Measurements from ENCODE around the gene VMP1.
"Not testable (repeated sequence)": the region's sequence is repeated elsewhere in the genome, so short reads cannot be mapped to it uniquely, and the experiment has no call there.

VMP1 gene

DNA sequence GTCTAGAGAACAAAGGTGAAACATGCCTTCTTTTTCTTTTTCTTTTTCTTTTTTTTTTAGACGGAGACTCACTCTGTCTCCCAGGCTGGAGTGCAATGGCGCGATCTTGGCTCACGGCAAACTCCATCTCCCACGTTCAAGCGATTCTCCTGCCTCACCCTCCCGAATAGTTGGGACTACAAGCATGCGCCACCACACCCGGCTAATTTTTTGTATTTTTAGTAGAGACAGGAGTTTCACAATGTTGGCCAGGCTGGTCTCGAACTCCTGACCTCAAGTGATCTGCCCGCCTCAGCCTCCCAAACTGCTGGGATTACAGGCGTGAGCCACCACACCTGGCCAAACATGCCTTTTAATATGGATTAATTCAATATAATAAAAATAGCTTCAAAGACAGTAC lies 47.6 kb downstream of the VMP1 start:
- DNase-seq (ENCODE audit: low read depth): not testable (repeated sequence)

DNA sequence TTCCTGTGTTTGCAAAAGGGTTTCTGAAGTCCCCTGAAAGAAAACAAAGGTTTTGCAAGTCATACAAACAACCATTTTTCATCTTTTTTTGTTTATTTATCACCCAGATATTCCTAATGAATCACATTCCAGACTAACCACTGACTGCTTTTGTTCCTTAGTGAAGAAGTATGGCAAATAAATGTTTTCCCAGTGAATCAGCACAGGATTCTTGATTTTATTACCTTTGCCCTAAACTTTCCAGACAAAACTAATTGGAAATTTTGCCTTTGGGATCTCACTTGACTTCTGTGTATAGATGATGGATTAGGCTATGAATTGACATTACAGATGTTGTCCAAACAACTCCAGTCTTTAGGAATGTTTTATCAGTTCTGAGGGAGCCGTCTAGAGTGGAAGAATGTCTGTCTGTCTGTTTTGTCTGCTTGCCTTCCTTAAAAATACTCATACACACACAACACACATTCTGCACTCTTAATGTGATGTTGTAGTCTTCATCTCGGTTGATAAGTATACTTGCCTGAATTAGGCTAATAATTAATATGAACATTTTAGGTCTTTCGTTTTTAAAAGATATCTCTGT lies 48.9 kb downstream of the VMP1 start:
- DNase-seq (ENCODE audit: low read depth): no peak

DNA sequence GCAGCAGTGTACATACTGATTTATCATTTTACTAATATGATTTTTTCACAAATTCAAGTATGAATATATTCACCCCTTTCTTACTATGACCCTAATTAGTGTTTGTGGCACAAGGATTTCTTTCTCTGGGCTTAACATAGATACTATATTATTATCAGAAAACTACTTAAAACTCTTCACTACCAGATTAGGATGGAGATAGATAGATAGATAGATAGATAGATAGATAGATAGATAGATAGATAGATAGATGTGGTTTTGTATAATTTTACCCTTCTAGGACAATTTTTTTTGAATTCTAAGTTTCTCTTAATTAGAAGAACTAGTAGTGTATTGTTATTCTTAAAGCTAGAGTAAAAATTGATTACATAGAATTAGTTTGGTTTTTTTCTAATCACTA lies 49.6 kb downstream of the VMP1 start:
- no peak for DNase-seq (ENCODE audit: low read depth)

DNA sequence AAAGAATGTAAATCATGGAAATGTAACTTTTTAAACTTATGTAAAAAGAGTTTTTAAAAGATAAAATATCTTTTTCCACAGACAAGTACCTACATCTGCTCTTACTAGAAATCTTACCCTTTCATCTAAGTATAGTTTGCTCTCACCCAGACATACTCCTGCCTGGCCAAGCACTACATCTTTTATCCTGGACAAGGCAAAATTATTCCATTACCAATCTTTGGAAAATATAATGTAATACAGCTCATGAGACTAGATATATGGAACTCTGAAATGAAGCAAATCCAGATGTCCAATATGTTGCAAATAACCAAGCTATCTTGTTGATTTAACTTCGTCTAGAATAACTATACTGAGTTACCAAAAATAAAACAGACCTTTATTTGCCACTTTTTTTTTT lies 50.0 kb downstream of the VMP1 start:
- no peak for DNase-seq (ENCODE audit: low read depth)

DNA sequence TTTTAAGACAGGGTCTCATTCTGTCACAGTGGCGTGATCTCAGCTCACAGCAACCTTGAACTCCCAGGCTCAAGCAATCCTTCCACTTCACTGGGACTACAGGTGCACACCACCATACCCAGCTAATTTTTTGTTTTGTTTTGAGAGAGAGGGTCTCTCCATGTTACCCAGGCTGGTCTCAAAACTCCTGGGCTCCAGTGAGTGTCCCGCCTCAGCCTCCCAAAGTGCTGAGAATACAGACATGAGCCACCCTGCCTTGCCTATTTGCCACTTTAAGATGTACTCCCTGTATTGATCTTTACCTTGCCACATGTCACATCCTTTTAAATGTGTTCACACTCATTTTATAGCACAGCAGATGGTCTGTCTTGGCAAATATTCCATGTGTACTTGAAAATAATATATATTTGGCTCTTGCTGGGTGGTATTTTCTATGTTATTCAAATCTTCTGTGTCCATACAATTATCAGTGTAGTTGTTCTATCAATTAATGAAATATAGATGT lies 50.5 kb downstream of the VMP1 start:
- no peak for DNase-seq (ENCODE audit: low read depth)

DNA sequence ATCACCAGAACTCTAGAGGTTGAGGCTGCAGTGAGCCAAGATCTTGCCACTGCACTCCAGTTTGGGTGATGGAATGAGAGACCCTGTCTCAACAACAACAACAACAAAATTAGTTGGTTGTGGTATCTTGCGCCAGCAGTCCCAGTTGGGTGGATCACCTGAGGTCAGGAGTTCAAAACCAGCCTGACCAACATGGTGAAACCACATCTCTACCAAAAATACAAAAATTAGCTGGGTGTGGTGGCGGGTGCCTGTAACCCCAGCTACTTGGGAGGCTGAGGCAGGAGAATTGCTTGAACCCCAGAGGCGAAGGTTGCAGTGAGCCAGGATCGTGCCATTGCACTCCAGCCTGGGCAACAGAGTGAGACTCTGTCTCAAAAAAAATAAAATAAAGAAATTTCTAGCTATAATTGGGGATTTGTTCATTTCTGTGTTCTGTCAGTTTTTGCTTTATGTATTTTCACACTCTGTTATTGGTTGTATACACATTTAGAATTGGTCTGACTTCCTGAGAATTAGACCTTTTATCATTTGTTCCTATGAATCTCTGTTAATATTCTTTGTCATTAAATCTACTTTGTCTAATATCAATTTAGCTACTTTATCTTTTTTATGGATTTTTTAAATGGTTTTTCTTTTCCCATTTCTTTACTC lies 51.7 kb downstream of the VMP1 start:
- DNase-seq (ENCODE audit: low read depth): not testable (repeated sequence)

DNA sequence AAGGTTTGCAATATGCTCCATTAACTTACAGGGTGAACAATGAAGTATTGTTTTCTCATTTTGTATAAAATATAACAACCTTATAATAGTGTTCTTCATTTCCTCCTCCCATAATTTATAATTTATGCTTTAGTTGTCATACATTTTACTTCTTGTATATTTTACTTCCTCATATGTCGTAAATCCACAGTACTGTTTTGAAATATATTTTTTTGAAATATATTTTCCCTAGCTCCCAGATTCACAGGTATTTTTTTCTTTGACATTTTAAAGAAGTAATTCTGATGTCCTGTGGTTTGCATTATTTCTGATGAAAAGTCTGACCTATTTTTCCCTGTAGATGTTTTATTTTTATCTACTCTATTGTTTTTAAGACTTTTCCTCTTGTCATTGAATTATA lies 52.7 kb downstream of the VMP1 start:
- DNase-seq (ENCODE audit: low read depth): no peak

DNA sequence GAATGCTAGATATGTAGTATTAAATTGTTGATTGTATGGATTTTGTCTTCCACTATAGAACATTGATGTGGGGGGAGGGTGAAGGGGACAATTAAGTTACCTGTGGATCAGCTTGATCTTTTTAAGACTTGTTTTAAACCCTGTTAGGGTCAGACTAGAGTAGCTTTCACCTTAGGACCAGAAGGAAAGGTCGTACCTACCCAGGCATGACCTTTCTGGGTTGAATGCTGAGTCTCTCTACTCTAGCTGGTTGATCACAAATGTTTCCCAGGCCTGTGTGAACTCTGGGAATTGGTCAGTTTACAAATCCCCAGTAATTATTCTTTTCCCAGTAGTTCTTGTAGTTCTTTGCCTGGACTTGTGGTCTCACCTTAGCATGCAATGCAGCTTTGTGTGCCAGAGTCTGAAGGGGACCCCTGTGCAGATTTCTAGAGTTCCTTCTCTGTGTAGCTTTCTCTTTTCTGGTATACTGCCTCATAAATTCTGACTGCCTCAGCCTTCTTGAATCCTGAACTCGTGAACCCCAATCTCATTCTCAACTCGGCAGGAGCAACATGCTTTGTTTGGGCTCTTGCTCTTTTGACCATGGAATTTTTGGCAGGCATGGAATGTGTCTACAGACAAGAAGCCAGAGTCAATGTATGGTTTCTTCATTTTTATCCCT lies 54.1 kb downstream of the VMP1 start:
- no peak for DNase-seq (ENCODE audit: low read depth)

DNA sequence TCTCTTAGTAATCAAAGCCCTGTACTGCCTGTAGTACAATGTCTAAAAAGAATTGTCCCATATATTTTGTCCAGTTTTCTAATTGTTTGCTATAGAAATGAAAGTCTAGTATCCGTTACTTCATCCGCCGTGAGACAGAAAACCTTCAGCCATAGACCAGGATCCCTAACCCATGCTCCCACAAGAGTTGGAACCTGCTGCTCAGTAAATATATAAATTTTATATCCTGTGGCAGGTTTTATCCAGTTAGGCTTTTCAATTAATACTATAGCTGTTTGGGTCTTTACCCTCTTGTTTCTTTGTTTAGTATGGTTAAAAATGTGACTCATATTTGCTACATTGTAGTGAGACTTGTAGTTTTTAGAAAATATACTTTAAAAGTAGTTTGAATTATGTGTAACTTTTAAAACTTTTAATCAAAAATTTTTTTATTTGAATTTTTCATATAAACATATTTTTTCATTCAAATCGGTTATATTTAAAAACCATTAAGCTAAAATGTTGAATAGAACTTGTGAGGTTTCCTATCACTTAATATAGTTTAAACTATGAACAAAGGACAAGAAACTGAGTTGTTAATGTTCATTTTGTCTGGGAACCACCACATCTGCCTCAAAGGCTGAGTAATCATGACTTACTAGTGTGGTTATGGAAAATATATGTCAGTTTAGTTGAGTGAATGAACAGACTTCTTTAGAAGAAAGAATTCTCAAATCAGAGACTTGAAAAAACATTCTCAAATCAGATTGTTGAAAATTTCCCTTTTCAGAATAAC lies 54.8 kb downstream of the VMP1 start:
- no peak for DNase-seq (ENCODE audit: low read depth)

DNA sequence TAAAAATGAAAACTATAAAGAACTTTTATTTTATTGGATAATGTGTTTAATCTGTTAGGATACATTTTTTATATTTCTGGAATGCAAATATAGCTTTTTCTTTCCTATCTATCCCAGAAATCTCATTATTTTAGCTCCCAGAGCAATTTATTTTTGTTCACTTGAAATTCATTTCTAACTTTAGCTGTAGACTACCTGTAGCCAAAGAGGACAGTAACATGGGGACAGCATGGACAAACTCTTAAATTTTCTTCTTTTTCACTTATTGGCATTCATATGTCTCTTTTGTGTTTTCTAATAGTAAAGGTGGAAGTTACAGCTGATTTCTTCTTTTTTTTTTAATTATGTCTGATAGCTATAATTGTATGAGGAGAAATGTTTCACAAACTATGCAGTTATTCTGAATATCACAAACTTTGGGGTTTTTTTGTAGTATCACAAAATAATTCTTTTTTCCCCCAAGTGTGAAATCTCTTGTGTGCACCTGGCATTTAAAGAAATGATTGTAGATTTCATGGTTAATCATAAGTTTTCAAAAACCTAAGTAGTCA lies 55.4 kb downstream of the VMP1 start:
- DNase-seq (ENCODE audit: low read depth): no peak

DNA sequence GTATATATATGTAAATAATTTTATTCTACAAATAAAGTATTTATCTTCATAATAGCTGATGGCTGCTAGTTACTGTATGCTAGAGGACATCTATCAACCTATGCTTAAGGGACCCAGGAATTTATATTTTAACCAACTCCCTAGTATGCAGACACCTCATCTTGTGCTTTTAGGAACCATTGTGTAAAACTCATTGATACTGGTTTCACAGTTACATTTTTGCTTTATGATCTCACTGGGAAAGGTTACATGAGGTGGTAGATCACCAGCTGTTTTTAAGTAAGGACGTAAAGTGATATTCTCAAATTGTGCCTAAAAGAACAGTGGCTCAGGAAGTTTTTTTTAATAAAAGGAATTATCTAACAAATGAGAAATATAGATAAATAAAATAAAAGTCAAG lies 56.4 kb downstream of the VMP1 start:
- no peak for DNase-seq (ENCODE audit: low read depth)

DNA sequence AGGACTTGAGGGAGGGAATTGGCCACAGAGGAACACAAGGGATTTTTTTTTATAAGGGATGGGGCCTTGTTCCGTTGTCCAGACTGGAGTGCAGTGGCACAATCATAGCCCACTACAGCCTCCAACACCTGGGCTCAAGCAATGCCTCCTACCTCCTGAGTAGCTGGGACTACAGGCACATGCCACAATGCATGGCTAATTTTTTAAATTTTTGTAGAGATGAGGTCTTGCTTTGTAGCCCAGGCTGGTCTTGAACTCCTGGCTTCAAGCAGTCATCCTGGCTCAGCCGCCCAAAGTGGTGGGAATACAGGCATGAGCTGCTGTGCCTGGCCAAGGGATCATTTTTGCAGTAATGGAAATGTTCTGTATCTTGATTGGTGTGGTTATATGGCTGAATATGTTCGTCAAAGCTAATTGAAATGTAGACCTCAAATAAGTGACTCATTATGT lies 56.9 kb downstream of the VMP1 start:
- no peak for DNase-seq (ENCODE audit: low read depth)

DNA sequence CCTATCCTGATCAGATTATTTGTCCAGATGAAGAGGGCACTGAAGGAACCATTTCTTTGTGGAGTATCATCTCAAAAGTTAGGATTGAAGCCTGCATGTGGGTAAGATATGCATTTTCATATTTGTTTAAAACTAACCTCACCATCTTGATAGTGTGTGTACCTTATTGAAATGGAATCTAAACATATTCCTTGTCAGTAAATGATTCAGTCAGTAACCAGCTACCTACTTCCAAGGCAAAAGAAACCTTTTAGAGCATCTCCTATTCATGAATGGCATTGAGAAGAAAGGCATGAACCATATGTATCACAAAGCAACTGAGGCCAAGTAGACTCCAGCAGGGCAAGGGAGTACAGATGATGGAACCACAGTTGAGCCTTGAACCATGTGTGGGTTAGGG lies 57.6 kb downstream of the VMP1 start:
- DNase-seq (ENCODE audit: low read depth): no peak

DNA sequence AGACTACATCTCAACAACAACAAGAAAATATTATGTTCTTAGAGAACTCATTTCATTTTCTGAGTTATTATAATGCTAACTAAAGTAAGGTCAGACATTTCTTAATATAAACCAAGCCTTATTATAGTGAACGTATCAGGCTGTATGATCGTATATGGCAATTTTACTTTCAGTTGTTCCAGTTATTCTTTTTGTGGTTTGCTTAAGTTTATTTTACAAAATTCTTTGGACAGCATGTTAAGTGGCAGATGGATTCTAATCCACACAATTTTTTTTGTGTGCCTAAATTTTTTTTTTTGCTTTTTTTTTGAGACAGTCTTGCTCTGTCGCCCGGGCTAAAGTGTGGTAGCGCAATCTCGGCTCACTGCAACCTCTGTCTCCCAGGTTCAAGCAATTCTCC lies 59.0 kb downstream of the VMP1 start:
- no peak for DNase-seq (ENCODE audit: low read depth)

DNA sequence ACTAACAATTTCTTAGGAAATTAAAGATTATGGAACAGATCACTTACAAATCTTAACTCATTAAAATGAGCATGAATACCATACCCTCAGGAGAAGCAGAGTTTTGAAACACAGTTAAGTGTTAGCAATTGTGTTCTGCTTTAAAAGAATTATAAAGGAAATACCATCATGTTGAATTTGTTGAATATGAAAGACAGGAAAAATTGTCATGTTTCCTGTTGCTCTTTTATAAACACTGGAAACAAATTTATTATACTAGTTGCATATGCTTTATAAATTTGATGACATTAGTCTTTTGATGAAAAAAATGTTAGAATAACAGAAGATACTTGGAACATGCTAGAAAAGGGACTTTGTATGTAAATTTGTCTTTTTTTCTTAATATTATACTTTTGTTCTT lies 59.7 kb downstream of the VMP1 start:
- DNase-seq (ENCODE audit: low read depth): no peak

DNA sequence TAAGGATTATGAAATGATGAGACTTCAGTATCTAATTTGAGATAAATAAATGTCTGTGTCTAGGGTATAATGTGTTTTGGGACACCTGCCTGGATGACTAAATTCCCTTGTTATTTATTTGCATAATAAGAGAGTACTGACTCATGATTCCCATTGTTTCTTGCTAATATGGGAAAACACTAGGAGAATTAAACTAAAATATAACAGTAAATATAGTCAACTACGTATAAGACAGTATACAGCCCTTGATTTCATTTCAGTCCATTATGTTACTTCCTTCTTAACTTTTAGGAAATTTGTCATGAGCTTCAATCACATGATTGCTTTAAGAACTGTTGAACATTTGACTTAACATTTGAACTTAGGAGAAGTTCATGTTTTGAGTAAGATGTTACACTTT lies 62.4 kb downstream of the VMP1 start:
- DNase-seq (ENCODE audit: low read depth): no peak

DNA sequence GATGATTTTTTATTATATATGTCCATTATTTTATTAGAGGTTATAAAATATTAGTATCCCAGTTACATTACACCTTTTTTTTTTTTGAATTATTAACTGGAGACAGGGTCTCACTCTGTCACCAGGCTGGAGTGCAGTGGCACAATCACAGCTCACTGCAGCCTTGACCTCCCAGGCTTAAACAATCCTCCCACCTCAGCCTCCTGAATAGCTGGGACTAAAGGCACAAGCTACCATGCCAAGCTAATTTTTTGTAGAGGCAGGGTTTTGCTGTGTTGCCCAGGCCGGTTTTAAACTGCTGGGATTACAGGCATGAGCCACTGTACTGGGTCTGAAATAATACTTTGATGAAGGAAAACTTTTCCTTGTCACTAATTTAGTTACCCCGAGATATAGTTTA lies 63.6 kb downstream of the VMP1 start:
- DNase-seq (ENCODE audit: low read depth): no peak

DNA sequence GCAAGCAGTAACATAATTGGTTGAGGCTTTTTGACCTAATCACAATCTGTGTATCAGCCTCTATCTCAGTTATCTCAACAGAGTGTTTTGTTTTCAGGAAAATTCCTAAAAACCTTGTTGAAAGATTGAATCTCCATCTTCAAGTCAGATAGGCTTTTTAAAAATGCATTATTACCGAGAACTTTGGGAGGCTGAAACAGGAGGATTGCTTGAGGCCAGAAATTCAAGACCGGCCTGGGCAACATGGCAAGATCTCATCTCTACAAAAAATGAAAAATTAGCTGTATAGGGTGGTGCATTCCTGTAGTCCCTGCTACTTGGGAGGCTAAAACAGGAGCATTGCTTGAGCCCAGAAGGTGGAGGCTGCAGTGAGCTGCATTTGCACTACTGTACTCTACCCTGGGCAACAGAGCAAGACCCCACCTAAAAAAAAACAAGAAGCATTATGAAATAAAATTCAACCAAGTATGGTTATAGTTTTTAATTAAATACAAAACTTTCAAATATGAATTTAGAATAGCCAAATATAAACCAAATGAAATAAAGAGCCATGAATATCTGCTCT lies 68.4 kb downstream of the VMP1 start:
- DNase-seq (ENCODE audit: low read depth): no peak

DNA sequence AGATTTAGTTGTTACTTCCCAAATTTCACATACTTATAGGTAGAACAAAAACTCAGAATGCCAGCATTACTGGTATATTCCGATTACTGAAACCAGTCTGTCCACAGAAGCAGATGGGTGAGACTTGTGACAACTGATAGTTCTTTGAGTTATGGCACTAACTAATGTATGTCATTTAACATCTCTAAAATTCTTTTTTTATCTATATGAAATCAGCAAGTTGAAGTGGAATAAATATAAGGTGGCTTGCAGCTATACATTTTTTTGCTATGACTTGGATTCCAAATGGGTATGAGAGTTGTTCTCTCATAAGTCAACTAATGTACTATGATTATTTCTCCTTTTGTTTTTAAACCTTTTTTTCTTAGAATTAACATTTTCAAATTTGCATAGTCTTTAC lies 69.1 kb downstream of the VMP1 start:
- no peak for DNase-seq (ENCODE audit: low read depth)

DNA sequence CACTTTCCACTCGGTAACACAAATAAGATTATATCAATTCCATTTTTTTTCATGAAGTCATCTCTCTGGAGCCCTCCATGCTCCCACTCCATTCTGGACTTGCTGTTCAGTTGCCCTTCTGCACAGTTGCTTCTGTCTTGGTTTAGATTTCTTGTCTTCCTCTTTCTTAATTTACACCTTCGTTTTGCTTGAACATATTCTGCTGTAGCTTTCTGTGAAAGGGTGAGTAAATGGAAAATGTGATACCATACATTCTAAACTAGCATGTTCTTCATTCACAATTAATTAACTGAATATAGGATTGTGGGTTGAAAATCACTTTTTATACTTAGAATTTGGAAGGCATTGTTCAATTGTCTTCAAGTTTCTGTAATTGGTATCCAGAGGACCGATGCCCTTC lies 69.6 kb downstream of the VMP1 start:
- DNase-seq (ENCODE audit: low read depth): no peak

DNA sequence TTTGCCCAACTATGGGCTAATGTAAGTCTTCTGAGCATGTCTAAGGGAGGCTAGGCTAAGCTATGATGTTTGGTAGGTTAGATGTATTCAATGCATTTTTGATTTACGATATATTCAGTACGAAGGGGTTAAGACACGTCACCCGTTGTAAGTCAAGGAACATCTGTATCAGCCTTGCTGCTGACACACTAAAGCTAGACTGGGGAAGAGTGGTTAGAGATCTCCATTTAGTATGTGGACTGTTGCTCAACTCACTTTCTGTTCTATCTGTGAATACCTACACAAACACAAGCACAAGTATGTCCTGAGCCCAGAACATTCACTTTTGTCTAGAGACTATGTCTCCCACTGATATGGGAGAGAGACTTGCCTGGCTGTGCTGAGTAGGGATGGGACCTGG lies 71.5 kb downstream of the VMP1 start:
- DNase-seq (ENCODE audit: low read depth): no peak

DNA sequence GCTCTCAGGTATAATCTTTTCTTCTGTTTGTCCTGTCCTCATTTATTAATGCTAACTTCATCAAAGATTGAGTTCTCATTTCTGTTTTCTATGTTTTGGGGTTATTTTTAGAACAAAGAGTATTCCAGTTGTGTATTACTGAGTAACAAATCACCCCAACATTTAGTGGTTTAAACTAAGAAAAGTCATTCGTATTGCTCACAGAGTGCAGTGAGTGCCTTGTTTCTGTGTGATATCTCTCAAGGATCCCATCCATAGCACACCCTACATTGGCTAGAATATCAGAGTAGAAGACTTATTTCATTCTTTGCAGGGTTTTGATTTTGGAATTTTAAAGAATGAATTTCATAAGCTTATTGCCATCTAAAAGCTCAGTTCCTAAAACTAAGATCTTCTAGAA lies 72.1 kb downstream of the VMP1 start:
- DNase-seq (ENCODE audit: low read depth): no peak

All from stimulated activated CD8-positive, alpha-beta memory T cell treated with anti-CD3 and anti-CD28 coated beads, Interleukin-4, amount 100 ng/mL, for 24 hours (primary cell).